Measurements from ENCODE around the gene DQX1.

GRCh38 chr2:74575320-74575719 lies 49.3 kb upstream of the DQX1 start:
- TF ChIP-seq POLR2A (IDR thresholded peaks at IDR 0.05) (no peak), CTCF (IDR thresholded peaks at IDR 0.05) (no peak)

All from heart left ventricle (tissue), 13 donors.